MM.1S (cell line): Measurements from ENCODE around the gene IDH2.
"Not testable (repeated sequence)": the region's sequence is repeated elsewhere in the genome, so short reads cannot be mapped to it uniquely, and the experiment has no call there.

ENCODE experiments used
- EZH2 ChIP-seq: fragments of 300-600 bp; sonication (generic); optimal IDR thresholded peaks from 2 replicates; pipeline ENCODE3; 2017; ENCODE audit warnings: low read depth, mild to moderate bottlenecking, antibody characterized with exemption, low read length, mixed read lengths
- TF ChIP-seq, protein P1 (sequence below): fragments of 300-600 bp; sonication (generic); IDR thresholded peaks from 2 replicates; pipeline ENCODE4 v1.5.1; 2016; ENCODE audit warnings: antibody characterized with exemption, low read length, mixed read lengths

DNA sequence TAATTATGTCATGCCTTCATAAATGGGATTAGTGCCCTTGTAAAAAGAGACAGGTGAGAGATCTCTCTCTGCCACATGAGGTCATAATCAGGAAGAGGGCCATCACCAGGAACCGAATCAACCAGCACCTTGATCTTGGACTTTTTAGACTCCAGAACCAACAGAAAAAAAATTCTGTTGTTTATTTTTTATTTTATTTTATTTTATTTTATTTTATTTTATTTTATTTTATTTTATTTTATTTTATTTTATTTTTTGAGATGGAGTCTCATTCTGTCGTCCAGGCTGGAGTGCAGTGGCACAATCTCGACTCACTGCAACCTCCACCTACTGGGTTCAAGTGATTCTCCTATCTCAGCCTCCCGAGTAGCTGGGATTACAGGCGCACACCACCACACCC is 5.8 kb upstream of the IDH2 start:
- TF ChIP-seq, protein P1, sequence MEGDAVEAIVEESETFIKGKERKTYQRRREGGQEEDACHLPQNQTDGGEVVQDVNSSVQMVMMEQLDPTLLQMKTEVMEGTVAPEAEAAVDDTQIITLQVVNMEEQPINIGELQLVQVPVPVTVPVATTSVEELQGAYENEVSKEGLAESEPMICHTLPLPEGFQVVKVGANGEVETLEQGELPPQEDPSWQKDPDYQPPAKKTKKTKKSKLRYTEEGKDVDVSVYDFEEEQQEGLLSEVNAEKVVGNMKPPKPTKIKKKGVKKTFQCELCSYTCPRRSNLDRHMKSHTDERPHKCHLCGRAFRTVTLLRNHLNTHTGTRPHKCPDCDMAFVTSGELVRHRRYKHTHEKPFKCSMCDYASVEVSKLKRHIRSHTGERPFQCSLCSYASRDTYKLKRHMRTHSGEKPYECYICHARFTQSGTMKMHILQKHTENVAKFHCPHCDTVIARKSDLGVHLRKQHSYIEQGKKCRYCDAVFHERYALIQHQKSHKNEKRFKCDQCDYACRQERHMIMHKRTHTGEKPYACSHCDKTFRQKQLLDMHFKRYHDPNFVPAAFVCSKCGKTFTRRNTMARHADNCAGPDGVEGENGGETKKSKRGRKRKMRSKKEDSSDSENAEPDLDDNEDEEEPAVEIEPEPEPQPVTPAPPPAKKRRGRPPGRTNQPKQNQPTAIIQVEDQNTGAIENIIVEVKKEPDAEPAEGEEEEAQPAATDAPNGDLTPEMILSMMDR: not testable (repeated sequence)
- not testable (repeated sequence) for TF ChIP-seq EZH2
